Measurements from ENCODE around the gene LYZL6.
A peak's percentile ranks its signal among the peaks of the same experiment; 100 is the strongest.
"Not testable (repeated sequence)": the region's sequence is repeated elsewhere in the genome, so short reads cannot be mapped to it uniquely, and the experiment has no call there.

LYZL6 gene

DNA sequence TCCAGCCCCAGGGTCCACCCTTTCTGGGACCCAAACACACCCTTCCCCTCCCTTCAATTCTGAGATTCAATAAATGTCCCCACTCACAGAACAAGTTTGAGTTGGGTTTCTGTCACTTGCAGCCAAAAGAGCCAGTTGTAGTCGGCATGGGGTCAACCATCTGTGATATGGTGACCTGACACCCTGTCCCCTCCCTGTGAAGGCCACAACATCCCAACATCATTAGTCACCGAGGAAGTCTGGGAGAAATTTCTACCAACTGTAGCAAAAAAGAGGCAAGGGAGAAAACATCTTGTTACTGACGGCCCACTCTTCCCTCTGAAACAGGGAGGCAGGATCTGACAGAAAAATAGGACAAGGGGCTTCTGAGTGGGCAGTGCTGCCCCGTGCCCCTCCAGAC is 638 bp upstream of the LYZL6 start:
- no peak for DNase-seq

DNA sequence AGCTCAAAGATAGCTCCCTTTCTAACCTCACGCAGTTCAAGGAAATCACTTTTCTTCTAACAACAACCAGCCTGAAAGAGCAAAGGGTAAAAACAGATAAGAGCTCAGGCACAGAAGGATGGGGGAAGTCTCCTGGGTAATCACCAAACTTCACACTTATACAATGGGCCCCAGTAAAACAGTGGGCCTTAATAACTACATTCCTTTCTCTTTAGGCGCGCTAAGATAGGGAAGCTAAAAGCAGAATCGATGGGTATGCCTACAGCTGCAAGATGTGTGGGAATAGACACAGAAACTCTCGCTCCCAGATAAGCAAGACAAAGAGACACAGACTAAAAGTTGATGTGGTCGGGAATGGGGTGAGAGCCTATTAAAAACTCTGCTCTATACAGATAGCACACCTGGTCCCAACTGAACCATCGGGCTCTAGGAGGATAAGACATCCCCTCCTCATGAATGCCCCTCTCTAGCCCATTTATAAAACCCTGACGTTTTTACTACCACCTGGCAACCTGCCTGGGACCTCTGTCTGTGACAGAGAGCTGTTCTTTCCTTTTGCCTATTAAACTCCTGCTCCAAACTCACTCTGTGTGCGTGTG is 826 bp downstream of the LYZL6 start:
- DNase-seq = no peak

DNA sequence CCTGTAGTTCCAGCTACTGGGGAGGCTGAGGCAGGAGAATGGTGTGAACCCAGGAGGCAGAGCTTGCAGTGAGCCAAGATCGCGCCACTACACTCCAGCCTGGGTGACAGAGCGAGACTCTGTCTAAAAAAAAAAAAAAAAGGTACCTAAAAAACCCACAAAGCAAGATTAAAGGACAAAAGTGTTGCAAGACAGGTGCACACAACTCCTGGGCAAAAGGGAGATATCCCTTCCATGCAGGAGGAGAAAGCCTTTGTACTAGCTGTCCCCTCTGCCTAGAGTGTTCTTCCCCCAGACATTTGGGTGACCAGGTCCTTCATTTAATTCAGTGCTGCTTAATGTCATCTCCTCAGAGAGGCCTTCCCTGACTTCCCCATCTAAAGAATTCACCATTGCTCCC is 5.0 kb downstream of the LYZL6 start:
- DNase-seq = not testable (repeated sequence)

DNA sequence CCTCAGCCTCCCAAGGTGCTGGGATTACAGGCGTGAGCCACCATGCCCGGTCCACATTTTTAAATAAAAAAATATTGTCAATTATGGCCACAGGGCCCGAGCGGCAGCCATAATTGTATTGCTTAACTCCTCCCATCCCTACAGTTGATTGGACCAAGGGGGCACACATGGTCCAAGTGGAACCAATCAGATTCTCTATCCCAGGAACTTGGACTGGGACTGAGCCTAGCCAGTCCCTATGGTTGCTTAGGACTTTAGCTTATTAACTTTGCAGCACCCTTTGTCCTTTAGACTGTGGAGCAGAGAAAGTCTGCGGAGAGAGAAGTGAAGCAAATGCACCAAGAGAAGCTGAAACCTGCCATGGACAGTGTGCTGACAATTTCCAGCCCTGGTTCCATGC is 7.5 kb downstream of the LYZL6 start:
- DNase-seq = no peak

DNA sequence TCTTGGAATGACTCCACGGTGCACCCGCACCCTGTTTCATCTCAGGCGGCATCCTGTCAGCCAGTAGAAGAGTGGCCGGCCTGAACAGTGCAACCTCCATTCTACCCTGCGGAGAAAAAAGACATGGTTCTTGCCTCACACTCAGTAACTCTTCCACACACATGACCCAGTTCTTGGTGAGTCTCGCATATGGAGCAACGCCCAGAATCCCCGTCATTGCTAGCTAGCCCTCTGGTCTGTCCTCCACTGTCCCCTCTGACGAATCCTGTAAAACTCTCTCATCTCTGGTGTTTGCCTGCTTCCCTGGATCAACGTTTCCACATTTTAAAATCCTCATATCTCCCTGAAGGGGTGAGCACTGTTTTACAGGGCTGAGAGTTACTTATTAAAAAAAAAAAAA is 8.8 kb downstream of the LYZL6 start:
- no peak for DNase-seq

DNA sequence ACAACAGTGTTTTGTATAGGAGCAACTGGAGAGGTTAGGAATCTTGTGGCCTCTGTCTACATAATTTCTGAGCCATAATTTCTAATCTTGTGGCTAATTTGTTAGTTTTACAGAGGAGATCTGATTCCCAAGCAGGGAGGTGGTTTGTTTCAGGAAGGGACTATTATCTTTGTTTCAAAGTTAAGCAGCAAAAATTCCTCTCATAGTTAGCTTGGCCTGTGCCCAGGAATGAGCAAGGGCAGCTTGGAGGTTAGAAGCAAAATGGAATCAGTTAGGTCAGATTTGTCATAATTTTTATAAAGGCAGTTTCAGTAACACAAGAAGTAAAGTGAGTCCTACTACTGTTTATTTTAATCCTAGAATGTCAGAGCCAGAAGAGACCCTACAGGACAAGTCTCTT is 10.9 kb downstream of the LYZL6 start:
- DNase-seq = no peak

DNA sequence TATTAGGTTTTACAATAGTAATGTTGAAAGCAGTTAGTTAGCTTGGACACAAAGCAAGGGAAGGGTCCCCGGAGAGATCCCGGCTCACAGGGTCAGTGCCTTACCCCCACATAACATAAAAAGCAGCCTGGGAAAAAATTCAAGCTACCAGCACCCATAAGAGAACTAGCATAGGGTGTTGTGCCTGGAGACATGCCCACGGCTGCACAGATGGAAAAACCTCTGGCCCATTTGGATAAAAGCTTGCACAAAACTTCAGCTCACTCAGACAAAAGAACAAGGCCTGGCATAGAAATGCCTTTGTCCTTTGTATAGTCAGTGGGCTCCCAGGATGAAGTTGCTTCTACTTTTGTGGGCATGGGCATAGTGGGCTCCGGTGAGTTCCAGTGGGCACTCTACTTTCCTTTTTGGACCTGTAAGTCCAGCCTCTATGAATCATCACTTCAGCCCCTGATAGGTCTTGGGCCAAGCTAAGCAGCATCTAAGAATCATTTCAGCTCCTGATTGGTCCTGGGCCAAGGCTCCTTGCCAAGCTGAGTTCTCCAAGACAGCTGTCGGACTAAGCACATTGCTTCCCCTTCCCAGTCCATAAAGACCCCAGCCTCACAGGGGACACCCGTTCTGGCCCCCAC is 11.6 kb downstream of the LYZL6 start:
- DNase-seq = no peak

DNA sequence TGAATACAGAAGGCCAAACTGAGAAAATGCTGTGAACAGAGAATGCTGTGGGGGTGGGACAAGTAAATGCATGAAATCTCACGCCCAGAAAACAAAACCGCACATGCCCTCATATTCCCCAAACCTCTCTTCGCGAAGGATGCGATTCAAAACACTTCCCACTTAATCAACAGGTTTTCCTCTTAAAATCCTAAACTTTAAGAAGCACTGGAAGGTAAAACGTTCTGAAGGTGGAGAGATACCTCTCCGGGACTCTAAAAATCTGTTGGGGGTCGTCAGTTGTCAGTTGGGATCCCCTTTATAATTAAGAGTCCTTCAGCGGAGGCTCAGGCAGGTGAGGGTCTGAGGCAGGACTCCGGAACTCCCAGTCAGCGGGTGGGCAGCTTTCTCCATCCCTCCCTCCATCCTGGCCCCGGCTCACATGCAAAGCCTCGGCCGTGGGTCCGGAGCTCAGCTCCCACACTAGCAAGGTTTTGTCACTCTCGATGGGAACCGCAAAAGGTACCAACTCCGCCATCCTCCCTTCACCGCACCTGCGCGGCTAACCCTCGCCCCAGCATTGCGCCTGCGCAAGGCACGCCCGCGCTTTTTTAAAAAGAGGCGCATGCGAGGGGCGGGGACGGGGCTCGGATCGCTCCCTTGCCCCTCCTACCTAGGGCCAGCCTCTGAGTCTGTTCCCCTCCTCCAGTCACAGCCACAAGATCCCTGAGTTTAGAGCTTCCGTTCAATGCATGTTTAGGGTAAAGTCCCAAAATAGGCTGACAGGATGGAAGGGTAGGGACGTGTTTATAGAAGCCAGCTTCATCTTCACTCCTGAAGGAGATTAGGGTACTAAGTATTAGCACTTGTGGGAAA is 13.1 kb downstream of the LYZL6 start, which contains the start of gene RDM1:
Gene RDM1, minus strand, starts transcription at position 563 of the 855 bp plus-strand sequence. Its CDS starts 46 bp downstream, at position 517.
- peak; percentile 7 for DNase-seq

DNA sequence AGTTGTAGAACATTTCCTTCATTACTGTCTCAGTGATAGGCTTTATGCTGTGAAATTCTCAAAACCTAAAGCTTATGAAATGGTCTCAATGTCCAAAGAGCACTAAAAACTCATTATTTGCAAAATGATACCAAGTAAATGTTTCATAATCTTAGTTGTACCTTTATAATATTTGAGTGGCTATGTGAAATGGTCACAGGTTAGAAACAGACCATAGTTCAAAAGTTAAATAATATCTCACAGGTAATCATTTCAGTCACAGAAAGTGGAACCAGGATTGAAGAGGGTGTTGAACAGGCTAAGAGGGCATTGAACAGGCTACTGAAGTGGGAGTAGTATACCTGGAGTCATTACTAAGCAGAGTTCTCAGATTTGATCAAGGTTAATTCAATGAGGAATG is 15.8 kb downstream of the LYZL6 start:
- DNase-seq = no peak

DNA sequence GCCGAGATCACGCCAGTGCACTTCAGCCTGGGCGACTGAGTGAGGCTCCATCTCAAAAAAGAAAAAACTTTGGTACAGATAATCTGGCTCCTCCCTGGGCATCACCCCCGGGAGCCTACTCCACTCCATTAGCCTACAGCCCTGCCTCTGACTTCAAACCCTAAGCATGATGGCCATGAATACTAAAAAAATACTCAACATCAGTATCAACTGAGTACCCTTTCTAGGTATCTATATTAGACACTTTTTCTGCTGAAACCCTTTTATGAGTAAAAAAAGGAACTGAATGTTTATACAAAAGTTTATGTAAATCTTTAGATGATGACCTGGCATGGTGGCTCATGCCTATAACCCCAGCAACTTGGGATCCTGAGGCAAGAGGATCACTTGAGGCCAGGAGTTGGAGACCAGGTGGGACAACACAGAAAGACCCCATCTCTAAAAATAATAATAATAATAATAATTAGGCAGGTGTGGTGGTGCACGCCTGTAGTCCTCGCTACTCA is 19.9 kb downstream of the LYZL6 start:
- no peak for DNase-seq

DNA sequence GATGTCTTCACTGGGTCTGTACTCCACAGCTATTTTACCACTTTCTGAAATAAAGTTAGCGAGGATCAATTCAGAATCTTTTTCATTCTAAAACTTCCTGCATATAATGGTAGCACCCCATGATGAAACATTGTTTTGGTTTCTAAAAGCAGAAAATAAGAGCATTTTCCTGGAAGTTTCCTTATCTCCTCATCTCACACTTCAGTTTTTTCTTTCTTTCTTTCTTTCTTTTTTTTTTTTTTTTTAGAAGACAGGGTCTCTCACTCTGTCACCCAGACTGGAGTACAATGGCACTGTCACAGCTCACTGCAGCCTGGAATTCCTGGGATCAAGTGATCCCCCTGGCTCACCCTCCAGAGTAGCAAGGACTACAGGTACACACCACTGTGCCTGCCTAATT is 23.3 kb downstream of the LYZL6 start:
- DNase-seq = no peak

DNA sequence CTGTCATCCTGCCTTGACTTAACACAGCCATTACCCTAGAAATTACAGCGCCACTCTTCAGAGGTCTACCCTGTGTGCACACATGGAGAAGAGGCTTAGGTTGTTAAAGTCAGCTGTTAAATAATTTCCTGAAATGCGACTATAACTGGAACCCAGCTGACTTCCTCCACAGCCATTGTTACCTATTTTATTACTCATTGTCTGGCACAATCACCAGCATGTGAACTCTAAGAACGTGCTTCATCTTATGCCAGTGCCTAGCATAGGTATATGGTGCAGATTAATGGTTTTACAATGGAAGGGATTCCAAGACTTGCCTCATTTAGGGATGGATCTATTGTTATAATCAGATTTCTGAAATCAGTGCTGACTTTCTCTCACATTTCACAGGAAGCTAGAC is 24.8 kb downstream of the LYZL6 start:
- no peak for DNase-seq

DNA sequence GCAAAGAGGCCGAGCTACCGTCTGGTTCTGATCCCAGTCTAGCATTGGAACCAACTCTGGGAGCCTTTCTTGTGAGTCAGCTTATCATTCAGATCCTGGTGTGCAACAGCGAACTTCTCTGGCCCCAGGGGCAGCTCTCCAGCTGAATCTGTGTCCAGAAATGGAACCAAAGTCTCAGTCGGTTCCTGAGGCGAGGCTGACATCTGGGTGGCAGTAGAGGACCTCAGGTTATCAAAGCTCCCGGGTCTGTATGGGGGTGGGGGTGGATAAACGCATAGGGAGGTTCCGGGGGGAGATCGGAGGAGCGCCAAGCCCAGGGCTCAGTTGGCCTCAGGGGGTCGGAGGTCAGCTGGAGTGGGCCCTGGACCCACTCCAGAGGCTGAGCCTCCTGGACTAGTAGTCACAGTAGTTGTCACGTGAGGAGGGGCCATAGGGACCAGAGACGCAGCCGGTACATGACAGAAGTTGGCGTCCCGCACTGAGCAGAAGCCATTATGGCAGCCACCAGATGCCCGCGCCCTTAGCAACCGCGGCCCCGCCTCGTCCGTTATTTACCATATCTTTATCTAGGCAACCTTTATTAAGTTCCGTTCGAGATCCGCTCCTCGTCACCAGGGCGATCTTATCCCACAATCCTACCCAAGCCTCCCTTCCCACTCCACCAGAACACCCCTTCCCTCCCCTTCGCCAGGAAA is 25.8 kb downstream of the LYZL6 start:
- no peak for DNase-seq

DNA sequence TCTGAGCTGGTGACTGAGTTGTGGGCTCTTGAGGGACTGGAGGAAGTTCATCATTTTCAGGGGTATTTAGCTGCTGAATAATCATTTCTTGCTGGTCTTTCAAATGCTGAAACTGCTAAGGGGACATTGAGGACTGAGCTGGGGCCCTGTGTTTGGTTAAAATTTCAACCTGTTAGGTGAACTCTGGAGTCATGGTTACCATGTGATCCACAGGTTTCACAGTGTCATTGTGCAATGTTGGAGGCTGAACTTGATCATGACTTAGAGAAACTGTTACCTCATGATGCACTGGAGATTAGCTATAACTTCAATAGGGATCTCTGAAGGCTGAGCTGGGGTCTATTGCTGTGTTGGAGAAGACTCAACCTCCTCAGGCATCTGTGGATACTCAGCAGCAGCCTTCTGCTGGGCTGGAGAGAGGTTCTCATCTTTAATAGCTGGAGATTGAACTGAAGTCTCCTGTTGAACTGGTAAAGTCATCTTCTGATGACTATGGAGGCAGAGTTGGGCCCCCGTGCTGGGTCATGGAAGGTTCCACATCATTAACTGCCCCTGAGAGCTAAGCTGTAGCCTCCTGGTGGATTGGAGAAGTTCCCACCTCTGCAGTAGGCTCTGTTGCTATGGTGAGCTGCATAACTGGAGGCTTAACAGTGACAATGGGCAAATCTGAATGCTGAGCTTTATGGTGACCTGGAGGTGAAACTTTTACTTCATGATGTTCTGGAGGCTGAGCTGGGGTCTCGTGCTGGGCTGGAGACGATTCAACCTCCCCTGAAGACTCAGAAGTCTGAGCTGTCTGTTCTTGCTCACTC is 28.2 kb downstream of the LYZL6 start:
- DNase-seq = no peak

DNA sequence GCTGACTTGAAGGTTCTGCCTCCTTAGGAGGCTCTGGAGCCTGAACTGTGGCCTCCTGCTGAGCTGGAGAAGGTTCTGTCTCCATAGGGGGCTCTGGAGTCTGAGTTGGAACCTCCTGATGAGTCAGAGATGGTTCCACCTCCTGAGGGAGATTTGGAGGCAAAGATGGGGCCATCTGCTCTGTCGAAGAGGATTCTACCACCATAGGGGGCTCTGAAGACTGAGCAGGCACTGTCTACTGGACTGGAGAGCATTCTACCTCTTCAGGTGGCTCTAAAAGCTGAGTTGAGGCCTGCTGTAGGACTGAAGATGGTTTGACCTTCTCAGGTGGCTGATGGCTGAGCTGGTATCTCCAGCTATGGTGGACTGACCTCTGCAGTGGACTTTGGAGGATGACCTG is 29.2 kb downstream of the LYZL6 start:
- DNase-seq = no peak

DNA sequence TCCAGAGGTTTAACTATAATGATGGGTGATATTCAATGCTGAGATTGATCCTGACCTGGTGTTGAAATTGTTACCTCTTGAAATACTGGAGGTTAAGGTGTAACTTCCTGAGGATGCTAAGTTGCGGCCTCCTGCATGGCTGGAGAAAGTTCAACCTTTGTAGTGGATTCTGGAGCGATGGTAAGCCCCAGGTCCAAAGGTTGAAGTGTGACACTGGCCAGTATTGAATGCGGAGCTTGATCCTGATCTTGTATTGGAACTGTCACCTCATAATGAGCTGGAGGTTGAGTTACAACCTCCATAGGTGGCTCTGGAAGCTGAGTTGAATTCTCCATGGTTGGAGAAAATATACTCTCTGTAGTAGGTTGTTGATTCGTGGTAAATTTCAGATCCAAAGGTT is 29.9 kb downstream of the LYZL6 start:
- DNase-seq = no peak

DNA sequence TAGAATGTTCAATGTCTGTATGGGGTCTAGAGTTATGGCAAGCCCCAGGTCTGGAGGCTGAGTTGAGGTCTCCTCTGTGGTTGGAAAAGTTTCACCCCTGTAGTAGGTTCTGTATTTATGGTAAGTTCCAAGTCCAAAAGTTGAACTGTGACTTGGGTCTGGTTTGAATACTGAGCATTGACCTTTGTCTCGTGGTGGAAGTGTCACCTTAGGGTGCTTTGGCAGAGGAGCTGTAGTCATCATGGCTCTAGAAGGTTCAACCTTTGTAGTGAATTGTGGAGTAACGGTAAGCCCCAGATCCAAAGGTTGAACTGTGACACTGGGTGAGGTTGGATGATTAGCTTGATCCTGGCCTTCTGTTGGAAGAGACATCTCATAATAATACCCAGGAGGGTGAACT is 30.6 kb downstream of the LYZL6 start:
- no peak for DNase-seq

DNA sequence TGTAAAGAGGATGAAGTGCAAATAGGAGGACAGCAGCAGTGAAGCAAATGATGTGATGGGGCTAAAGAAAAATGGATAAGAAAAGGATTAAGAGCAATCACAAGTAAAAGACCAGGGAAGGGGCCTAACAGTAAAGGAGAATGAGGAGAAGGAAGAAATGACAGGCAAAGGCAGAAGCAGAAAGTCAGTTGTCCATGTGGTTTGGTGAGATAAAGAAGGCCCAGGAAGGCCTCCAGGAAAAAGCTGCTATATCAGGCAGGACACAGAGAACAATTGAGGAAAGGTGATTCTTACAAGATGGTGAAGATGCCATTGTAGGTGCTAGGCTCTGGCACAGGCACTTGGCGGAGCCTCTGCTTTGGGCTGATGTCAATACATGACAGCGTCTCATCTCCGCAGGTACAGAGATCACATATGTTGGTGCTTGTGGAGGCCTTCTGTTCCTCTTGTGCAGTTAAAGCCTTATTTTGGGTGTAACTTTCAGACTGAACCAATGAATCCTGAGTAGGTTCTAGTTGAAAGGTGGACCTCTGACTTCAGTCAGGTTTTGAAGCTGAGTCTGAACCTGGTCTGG is 31.1 kb downstream of the LYZL6 start:
- DNase-seq = no peak

DNA sequence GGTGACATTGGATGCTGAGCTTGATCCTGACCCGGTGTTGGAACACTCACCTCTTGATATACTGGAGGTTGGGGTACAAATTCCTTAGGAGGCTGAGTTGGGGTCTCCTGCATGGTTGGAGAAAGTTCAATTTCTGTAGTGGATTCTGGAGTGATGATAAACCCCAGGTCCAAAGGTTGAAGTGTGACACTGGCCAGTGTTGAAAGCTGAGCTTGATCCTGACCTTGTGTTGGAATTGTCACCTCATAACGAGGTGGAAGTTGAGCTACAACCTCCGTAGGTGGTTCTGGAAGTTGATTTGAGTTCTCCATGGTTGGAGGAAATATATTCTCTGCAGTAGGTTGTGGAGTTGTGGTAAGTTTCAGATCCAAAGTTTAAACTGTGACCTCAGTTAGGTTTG is 34.1 kb downstream of the LYZL6 start:
- no peak for DNase-seq

DNA sequence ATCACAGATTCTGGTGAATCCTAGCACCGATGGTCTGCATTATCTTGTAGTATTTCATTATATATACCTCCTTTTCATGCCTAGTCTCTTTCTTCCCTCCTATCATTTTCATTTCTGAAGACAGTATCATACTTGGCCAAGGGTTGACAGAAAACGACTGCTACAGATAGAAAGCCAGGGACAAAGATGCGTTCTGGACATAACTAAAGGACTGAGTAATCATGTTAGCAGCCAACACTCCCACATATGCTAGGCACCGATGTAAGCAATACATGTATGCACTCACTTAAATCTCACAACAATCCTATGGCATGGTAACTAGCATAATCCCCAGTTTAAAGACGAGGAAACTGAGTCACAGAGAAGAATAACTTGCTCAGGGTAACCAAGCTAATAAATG is 35.8 kb downstream of the LYZL6 start:
- no peak for DNase-seq

DNA sequence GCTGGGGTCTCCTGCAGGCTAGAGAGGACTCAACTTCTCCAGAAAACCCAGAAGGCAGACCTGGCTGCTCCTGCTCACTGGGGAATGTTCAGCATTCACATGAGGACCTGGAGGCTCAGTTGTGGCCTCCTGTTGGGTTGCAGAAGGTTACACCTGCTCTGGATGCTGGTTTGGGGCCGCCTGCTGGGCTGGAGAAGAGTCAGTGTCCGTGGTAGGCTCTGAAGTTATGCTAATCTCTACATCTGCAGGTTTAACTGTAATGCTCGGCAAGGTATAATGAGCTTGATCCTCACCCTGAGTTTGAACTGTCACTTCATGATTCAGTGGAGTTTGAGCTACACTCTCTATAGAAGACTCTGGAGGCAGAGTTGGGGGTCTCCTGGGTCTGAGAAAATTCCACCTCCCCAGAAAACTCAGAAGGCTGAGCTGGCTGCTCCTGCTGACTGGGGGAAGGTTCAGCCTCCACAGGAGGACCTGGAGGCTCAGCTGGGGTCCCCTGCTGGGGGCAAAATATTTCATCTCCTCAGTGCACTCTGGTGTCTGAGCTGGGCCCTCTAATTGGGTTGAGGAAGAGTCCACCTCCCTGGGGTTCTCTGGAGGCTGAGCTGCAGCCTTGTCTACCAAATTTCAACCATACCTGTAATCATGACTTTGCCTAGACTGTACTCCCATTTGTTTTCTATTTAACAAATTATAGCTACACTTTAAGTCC is 36.4 kb downstream of the LYZL6 start:
- DNase-seq = no peak
